GM20431 (cell line): ENCODE data around the gene RPS6KA2.

Experiments used
- in situ Hi-C: fragments of 300-500 bp; cut with MseI, MboI; formaldehyde crosslinking; loops from one replicate; pipeline ENCODE4 v1.15.0; 2020; ENCODE audit warnings: low sequenced_read_pairs; ENCODE audit not compliant: unreplicated experiment

The RPS6KA2 gene

GRCh38 chr6:166462461-166463135 lies 164.5 kb downstream of the RPS6KA2 start:
- in situ Hi-C loops: no loop called here

GRCh38 chr6:166461821-166462460 lies 165.1 kb downstream of the RPS6KA2 start:
- in situ Hi-C loops: no loop called here

GRCh38 chr6:166460473-166461437 lies 166.3 kb downstream of the RPS6KA2 start:
- in situ Hi-C loops: no loop called here

GRCh38 chr6:166459906-166460305 lies 167.1 kb downstream of the RPS6KA2 start:
- in situ Hi-C loops: no loop called here

GRCh38 chr6:166459272-166459671 lies 167.8 kb downstream of the RPS6KA2 start:
- in situ Hi-C loops: no loop called here

- in situ Hi-C loops: no loop called here
Observed at GRCh38 chr6:166456395-166457156, 170.5 kb downstream of the RPS6KA2 start.

GRCh38 chr6:166454692-166455515 lies 172.1 kb downstream of the RPS6KA2 start:
- in situ Hi-C loops: no loop called here

GRCh38 chr6:166453651-166454050 lies 173.4 kb downstream of the RPS6KA2 start:
- in situ Hi-C loops: no loop called here

- in situ Hi-C loops: no loop called here
Observed at GRCh38 chr6:166450167-166450873, 176.7 kb downstream of the RPS6KA2 start.

- in situ Hi-C loops: no loop called here
Observed at GRCh38 chr6:166449641-166450040, 177.4 kb downstream of the RPS6KA2 start.

GRCh38 chr6:166449036-166449435 lies 178.0 kb downstream of the RPS6KA2 start:
- in situ Hi-C loops: no loop called here

- in situ Hi-C loops: no loop called here
Observed at GRCh38 chr6:166448432-166448831, 178.6 kb downstream of the RPS6KA2 start.

GRCh38 chr6:166446567-166447065 lies 180.4 kb downstream of the RPS6KA2 start:
- in situ Hi-C loops: no loop called here

GRCh38 chr6:166446146-166446545 lies 180.9 kb downstream of the RPS6KA2 start:
- in situ Hi-C loops: no loop called here

- in situ Hi-C loops: no loop called here
Observed at GRCh38 chr6:166444446-166444845, 182.6 kb downstream of the RPS6KA2 start.

- in situ Hi-C loops: no loop called here
Observed at GRCh38 chr6:166443166-166443565, 183.9 kb downstream of the RPS6KA2 start.

GRCh38 chr6:166442131-166442685 lies 184.8 kb downstream of the RPS6KA2 start:
- in situ Hi-C loops: no loop called here
